LNCaP clone FGC (cell line): Measurements from ENCODE around the gene KIF2C.

Experiments used
- DNase-seq: peaks from one replicate; pipeline ENCODE4 v3.0.0-alpha.2; 2011; ENCODE audit warnings: low read depth
- H3K4me3 ChIP-seq: 2 replicates; pipeline ENCODE4 v1.5.1; 2011; ENCODE audit warnings: mild to moderate bottlenecking, low read depth, low read length, control low read depth
- TF ChIP-seq, protein P1 (sequence below): IDR thresholded peaks from 2 replicates; pipeline ENCODE4 v1.5.1; 2012; ENCODE audit warnings: mild to moderate bottlenecking; ENCODE audit not compliant: control insufficient read depth, insufficient read depth; ENCODE audit errors: extremely low read depth

KIF2C gene

DNA sequence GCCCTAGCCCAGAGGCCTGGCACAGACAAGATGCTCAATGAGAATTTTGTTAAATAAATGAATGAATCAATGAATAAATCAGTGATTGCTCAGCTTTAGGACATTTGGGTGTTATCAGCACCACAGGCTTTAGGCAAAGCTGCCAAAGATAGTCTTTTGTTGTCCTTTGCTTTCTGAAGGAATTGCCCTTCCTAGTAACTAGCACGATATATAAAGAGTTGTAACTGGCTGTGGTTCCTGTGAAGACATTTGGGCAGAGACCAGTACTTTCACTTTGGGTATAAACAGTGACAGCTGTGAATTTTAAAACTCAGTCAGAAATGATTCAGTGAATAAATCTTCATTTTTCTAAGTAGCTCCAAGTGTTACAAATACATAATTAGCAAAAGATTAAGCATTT, 22.0 kb upstream of the KIF2C start:
- no peak overlapping the region for H3K4me3 ChIP-seq
- TF ChIP-seq, protein P1, sequence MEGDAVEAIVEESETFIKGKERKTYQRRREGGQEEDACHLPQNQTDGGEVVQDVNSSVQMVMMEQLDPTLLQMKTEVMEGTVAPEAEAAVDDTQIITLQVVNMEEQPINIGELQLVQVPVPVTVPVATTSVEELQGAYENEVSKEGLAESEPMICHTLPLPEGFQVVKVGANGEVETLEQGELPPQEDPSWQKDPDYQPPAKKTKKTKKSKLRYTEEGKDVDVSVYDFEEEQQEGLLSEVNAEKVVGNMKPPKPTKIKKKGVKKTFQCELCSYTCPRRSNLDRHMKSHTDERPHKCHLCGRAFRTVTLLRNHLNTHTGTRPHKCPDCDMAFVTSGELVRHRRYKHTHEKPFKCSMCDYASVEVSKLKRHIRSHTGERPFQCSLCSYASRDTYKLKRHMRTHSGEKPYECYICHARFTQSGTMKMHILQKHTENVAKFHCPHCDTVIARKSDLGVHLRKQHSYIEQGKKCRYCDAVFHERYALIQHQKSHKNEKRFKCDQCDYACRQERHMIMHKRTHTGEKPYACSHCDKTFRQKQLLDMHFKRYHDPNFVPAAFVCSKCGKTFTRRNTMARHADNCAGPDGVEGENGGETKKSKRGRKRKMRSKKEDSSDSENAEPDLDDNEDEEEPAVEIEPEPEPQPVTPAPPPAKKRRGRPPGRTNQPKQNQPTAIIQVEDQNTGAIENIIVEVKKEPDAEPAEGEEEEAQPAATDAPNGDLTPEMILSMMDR = no peak
- DNase-seq = no peak

DNA sequence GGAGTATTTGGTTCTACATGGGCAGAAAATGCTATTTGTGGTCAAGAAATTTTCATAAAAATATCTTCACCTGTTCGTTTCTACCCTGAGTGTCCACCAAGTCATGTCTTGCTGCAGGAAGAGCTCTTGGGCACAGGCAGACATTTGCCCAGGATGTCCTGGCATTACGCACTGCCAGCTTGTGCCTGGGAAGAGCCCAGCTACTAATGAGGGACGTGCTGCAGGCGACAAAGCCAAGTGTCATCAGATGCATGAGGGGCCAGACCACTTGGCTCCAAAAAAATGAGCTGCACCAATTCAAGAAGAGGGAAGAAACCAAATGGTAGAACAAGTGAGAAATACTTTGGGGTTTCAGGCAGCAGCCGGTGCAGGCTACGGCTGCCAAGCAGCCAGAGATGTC, 21.5 kb upstream of the KIF2C start:
- TF ChIP-seq, protein P1 = no peak
- no peak for DNase-seq
- no peak overlapping the region for H3K4me3 ChIP-seq

DNA sequence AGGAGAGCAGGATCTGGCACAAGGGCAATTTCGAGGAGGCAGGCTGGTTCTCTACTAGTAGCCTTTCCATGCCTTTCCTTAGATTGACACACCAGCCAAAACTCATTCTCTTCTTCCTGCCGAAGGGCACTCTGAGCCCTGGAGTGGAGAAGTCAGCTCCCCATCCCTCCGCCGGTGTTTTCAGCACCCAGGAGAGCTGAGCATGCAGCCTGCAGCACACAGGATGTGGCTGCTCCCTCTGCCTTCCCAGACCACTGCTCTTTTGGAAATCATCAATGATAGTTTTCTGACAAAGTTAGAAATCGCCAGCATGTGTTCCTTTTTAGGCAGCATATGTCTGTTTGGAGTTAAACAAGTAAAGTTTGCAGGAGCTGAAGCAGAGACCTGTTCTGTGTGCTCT, 20.3 kb upstream of the KIF2C start:
- no peak for DNase-seq
- TF ChIP-seq, protein P1 = no peak
- H3K4me3 ChIP-seq = no peak overlapping the region

DNA sequence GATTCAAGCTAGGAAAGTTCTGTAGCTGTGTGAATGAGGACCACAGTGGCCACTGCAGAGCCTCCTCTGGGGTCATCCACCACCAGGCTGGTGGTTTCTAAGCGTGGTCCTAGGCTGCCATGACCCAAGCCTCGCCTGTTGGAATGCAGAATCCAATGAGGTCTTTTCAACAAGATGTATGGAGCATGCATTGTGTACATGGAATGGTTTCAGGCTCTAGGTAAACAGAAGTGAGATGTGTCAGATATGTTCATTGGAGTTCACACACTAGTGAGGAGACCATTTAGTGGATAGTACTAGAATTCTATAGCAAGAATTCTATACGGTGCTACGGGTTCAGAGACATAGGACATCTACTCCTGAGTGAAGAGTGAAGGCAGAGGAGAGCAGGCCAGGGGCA, 19.4 kb upstream of the KIF2C start:
- H3K4me3 ChIP-seq = no peak overlapping the region
- DNase-seq = no peak
- TF ChIP-seq, protein P1 = no peak

DNA sequence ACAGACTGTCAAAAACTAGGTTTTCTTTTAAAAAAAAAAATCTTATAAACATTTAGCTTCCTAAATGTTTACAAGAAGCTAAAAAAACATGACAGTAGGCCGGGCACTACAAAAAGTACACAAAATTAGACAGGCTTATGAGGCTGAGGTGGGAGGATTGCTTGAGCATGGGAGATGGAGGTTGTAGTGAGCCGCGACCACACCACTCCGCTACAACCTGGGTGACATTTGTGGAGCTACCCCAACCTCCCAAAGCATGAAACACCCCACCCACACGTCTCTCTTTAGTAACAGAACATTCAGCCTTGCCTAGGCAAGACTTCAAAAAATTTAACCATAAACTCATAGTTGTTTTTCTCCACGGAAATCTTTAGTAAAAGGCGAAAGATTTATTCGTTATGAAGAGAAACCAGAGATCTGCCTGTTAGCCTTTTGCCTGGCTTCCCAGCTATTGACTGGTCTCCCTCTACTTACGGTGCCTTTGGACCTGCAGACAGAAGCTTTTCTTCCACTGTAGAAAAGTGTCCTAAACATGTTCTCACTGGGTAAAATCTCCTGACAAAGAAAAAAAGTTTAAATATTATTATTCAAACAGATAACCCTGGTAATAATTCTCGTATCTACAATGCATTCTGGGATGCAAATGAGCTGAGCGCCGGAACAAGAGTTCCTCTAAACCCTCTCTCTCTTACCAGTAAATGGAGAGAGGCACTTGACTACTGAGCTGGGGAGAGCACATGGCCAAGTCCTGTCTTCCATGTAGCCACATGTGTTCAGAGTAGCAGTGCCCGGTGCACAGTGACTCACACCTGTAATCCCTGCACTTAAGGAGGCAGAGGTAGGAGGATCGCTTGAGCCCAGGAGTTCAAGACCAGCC, 17.9 kb upstream of the KIF2C start:
- TF ChIP-seq, protein P1 = no peak
- DNase-seq = peak; percentile 86

DNA sequence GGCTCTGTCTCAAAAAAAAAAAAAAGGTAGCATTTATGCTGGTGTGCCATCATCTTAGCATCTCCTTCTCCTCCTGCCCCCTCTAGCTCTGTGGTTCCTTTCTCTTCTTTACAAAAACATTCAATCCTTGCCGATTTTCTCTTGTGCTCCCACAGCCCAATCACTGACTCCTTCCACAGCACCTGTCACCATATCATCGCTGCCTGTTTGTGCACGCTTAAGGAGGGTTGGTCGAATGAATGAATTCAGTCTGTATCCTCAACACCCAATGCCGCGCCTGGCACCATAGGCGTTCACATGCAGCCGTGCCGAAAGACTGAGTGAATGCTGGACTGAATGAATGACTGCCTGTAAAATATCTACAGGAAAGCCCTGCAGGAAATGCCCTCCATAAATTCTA, 16.6 kb upstream of the KIF2C start:
- TF ChIP-seq, protein P1 = no peak
- no peak for DNase-seq
- no peak overlapping the region for H3K4me3 ChIP-seq

More for the DNA sequence above, 17.9 kb upstream of the KIF2C start:
- no peak overlapping the region for H3K4me3 ChIP-seq
